Subcutaneous adipose tissue (tissue), 4 donors: Measurements from ENCODE around the gene P2RX7. TPM values are rescaled to one million over a fixed set of nuclear protein-coding genes. Genes with fewer than 3 reads are reported as not detected.

Experiments
- total RNA-seq, 4 donors: library from RNA; depleted of rRNA; stranded (reverse); fragments of >200 nt; gene quantifications; one replicate each; pipeline ENCODE4 v1.1.0, GENCODE V29; 2016
- TF ChIP-seq, protein P1 (sequence below): fragments of 450-650 bp; IDR thresholded peaks from one replicate; pipeline ENCODE4 v1.5.1; 2016; ENCODE audit warnings: low read depth, mild to moderate bottlenecking, control low read depth, antibody characterized with exemption, moderate library complexity

P2RX7 gene
- total RNA-seq, 4 donors from 2014 or later, result 2.4 to 29.2 (median 5.0) TPM

DNA sequence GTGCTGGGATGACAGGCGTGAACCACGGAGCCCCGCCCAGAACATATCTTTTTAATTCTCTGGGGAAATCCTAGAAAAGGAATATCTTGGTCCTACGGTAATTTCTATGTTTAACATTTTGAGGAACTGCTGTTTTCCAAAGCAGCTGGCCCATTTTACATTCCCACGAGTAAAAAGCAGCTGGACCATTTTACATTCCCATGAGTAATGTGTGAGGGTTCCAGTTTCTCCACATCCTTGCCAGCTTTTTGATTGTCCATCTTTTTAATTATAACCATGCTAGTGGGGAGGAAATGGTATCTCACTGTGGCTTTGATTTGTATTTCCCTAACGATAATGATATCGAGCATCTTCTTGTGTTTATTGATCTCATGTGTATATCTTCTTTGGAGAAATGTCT, 72.8 kb downstream of the P2RX7 start:
- TF ChIP-seq, protein P1, sequence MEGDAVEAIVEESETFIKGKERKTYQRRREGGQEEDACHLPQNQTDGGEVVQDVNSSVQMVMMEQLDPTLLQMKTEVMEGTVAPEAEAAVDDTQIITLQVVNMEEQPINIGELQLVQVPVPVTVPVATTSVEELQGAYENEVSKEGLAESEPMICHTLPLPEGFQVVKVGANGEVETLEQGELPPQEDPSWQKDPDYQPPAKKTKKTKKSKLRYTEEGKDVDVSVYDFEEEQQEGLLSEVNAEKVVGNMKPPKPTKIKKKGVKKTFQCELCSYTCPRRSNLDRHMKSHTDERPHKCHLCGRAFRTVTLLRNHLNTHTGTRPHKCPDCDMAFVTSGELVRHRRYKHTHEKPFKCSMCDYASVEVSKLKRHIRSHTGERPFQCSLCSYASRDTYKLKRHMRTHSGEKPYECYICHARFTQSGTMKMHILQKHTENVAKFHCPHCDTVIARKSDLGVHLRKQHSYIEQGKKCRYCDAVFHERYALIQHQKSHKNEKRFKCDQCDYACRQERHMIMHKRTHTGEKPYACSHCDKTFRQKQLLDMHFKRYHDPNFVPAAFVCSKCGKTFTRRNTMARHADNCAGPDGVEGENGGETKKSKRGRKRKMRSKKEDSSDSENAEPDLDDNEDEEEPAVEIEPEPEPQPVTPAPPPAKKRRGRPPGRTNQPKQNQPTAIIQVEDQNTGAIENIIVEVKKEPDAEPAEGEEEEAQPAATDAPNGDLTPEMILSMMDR, result no peak

DNA sequence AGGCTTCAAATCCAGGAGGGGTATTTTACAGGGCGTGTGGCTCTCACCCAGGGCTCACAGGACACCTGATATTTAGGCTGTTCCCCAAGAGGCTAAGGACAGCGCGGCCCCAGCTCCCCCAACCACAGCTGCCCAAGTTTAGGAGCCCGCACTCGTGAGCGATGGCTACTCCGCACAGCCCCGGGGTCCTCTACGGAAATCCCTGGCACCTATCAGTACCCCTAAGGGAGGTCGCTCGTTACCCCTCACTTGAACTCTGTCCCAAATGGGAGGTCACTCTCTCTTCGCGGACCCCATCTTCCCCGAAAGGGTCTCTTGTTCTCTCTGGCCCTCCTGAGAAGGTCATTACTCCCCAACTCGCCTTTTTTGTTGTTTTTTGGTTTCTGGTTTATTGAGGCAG, 76.5 kb downstream of the P2RX7 start:
- TF ChIP-seq, protein P1, result no peak

DNA sequence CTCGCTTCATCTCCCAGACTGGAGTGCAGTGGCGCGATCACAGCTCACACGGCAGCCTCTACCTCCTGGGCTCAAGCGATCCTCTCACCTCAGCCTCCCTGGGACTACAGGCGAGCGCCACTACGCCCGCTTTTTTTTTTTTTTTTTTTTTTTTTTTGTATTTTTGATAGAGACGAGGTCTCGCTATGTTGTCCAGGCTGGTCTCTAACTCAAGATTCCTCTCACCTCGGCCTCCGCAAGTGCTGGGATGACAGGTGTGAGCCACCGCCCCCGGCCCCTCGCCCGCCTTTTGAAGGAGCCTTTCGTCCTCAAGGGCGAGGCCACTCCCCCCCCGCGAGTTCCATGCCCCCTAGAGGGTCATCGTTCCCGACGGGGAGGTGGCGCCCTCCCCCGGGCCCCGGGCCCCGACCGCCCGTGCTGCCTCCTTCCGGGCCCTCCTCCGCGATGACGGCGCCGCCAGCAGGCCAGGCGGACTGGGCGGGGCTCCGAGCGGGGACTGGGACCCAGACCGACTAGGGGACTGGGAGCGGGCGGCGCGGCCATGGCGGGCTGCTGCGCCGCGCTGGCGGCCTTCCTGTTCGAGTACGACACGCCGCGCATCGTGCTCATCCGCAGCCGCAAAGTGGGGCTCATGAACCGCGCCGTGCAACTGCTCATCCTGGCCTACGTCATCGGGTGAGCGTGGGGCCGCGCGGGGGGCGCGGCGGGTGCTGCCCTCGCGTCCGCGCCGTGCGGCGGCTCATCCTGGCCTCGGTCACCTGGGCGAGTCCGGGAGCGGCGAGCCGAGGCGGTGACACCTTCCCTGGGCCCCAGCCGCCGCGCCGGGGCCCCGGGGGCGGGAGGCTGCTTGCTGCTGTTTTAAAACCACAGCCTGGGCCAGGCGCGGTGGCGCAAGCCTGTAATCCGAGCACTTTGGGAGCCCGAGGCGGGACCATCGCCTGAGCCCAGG, 77.2 kb downstream of the P2RX7 start, which contains the start of gene P2RX4:
Gene P2RX4, plus strand, starts transcription at position 506 of the 949 bp plus-strand sequence. Its CDS starts 36 bp downstream, at position 542.
- TF ChIP-seq, protein P1, result no peak

DNA sequence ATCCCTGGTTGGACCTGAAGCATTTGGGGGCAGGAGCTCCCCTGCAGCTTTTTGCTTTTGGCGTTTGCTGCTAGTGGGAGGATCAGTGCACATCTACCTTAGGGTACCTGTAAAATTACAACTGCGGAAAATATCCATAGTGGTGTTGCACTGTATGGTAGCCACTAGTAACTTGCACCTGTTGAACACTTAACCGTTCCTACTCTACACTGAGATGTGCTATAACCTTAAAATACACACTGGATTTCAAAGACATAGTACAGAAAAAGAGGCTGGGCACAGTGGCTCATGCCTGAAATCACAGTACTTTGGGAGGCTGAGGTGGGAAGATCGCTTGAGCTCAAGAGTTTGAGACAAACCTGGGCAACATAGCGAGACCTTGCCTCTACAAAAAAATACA, 80.2 kb downstream of the P2RX7 start:
- TF ChIP-seq, protein P1, result no peak

DNA sequence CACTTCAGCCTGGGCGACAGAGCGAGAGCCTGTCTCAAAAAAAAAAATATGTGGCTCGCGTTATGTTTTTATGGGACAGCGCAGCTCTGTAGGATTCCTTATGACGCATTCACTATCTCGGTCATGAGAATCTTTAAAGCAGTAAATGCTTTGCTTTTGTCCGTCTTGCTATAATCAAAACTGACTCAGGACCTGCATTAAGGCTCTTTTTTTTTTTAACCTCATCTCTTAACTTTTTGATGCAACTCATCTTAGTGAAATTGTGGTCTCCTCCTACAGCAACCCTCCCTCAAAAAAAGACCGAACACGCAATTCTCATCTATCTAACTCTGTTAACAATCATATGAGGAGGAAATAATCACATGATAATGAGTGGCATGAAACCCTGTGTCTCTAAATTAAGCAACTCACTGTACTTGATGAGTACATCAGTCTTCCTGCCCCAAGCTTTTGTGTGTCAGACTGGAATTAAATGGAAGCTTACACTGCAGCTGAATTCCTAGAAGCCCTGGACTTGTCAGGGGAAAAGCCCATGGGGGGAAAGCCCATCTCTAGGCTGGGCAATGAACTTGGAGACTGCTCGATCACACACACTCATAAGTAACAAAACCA, 81.6 kb downstream of the P2RX7 start:
- TF ChIP-seq, protein P1, result no peak

DNA sequence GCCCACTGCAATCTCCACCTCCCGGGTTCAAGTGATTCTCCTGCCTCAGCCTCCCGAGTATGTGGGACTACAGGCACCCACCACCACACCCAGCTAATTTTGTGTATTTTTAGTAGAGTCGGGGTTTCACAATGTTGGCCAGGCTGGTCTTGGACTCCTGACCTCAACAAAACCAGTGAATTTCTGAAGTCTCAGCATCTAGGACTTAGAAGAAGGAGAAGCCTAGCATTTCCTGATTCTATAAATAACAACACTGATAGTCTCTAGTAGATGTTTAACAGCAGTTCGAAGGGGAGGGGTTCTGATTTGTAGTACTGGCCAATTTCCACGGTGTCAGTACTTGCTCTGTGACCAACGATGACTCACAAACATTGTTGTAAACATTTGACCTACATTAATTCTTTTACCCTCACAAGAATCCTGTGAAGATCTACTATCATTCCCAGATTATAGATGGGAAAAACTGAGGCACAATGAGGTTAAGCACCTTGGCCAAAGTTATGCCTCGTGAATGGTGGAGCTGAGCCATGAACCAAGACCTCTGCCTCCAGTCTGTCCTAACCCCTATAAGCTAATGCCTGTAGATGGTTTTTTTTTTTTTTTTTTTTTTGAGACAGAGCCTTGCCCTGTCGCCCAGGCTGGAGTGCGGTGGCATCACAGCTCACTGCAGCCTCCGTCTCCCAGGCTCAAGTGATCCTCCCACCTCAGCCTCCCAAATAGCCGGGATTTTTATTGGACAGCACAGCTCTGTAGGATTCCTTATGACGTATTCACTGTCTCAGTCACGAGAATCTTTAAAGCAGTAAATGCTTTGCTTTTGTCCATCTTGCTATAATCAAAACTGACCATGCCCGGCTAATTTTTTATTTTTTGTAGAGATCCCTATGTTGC, 82.4 kb downstream of the P2RX7 start:
- TF ChIP-seq, protein P1, result no peak
